GM10847 (cell line): ENCODE data around the gene CFAP54.

Experiments used
- POLR2A ChIP-seq: IDR thresholded peaks from 2 replicates; pipeline ENCODE4 v1.6.1; 2011; ENCODE audit not compliant: insufficient read length; ENCODE audit errors: extremely low read depth

Gene CFAP54

GRCh38 chr12:96548384-96548783, 59.0 kb downstream of the CFAP54 start:
- TF ChIP-seq POLR2A: no peak

DNA sequence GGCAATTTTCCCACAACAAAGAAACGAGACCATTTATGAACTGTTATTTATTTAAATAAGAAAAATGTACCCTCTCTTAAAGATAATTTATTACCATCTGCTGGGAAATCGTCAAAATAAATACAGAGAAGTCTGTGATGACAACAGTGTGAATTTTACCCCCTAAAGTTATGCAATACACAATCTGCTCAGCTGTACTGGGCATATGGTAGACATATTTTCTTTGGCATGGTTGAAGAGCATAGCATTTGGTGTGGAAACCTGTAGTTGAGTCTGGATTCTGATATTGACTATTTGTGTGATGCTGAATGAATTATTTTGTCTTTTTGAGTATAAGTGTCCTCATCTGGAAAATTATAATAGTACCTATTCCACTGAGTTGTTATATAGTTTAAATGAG, 60.0 kb downstream of the CFAP54 start:
- no peak for TF ChIP-seq POLR2A

DNA sequence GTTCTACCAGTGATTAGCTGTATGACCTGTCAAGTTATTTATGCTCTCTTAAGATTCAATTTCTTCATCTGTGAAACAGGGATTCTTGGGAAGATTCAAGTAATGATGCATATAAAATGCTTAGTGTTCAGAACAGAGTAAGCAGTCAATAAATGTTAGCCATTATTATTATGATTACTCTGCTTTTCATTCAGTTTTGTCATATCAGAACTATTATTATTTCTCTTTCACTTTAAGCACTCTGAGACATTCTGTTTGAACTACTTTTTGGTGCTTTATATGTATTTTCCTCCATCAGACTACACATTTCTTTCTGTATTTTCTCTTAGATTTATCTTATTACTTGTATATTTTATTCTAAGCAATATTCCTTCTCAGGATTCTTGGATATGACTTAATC, 81.2 kb downstream of the CFAP54 start:
- TF ChIP-seq POLR2A: no peak

- TF ChIP-seq POLR2A: no peak
Observed at GRCh38 chr12:96571101-96571862, 81.9 kb downstream of the CFAP54 start.

- TF ChIP-seq POLR2A: no peak
Observed at GRCh38 chr12:96578526-96579125, 89.2 kb downstream of the CFAP54 start.

GRCh38 chr12:96585977-96586376, 96.6 kb downstream of the CFAP54 start:
- no peak for TF ChIP-seq POLR2A

GRCh38 chr12:96587691-96588090, 98.3 kb downstream of the CFAP54 start:
- no peak for TF ChIP-seq POLR2A

- no peak for TF ChIP-seq POLR2A
Observed at GRCh38 chr12:96590970-96591369, 101.6 kb downstream of the CFAP54 start.

DNA sequence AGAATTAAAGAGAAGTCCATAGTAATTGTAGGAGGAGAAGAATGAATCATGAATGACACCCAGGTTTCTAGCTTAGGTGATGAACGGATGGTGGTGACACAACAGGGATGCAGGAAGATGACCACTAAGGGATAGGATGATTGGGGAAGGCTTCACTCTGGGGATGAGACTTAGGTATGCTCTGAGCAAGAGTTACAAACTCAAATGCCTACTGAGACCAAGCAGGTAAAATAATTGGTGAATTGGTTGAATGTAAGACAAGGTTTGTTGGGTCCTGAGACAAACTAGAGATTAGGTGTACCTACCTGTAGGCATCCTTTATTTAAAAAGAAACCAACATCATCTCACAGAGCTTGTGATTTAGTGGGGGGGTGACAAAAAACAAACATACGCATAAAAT, 116.3 kb downstream of the CFAP54 start:
- no peak for TF ChIP-seq POLR2A

GRCh38 chr12:96606134-96606533, 116.8 kb downstream of the CFAP54 start:
- TF ChIP-seq POLR2A: no peak

GRCh38 chr12:96606644-96607043, 117.3 kb downstream of the CFAP54 start:
- no peak for TF ChIP-seq POLR2A

DNA sequence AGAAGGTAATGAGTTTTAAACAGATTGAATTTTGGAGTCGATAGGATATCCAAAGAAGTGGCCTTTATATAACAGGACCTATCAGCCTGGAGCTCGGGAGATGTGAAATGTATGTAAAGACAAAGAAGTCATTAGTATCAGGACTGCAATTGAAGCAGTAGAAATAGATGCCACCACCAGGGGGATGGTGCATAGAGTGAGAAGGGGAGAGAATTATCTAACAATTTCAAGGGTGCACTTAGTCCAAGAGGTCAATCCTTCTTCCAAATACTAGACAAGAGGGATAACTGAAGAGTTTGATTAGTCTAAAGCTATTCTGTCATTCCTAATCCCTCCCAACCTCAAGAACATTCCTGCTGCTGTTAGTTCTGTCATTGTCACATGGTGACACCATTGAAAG, 127.8 kb downstream of the CFAP54 start:
- TF ChIP-seq POLR2A: no peak

- TF ChIP-seq POLR2A: no peak
Observed at GRCh38 chr12:96623155-96623554, 133.8 kb downstream of the CFAP54 start.

GRCh38 chr12:96623656-96624217, 134.4 kb downstream of the CFAP54 start:
- no peak for TF ChIP-seq POLR2A

- no peak for TF ChIP-seq POLR2A
Observed at GRCh38 chr12:96635844-96636243, 146.5 kb downstream of the CFAP54 start.

GRCh38 chr12:96636895-96637294, 147.5 kb downstream of the CFAP54 start:
- TF ChIP-seq POLR2A: no peak
